ENCODE results near the gene OOSP4A. TPM values are rescaled to one million over a fixed set of nuclear protein-coding genes. Genes with fewer than 3 reads are reported as not detected.

Gene OOSP4A
- total RNA-seq, 4 donors from 2014 or later: not detected

- intact Hi-C loops (cut with DNase I; ENCODE audit: low total_unique reads): no loop called here
- 73 to 78% methylated on average over 2 of the region's 2 CpGs for WGBS, 2 donors
- TF ChIP-seq CTCF (IDR thresholded peaks at IDR 0.05) (no peak), POLR2A (IDR thresholded peaks at IDR 0.05) (no peak)
Measured at GRCh38 chr11:59997800-59998199, 34.0 kb downstream of the OOSP4A start.

GRCh38 chr11:59999691-60000090 is 35.9 kb downstream of the OOSP4A start:
- WGBS, 2 donors: 65 to 72% methylated on average over 4 of the region's 4 CpGs
- H3K4me3 ChIP-seq (ENCODE audit: low read depth, poor library complexity, severe bottlenecking): no peak overlapping the region
- DNase-seq (ENCODE audit: low spot score in 2 of 2): no peak
- TF ChIP-seq POLR2A (IDR thresholded peaks at IDR 0.05): no peak
- no peak for TF ChIP-seq CTCF (IDR thresholded peaks at IDR 0.05)
- intact Hi-C loops (cut with DNase I; ENCODE audit: low total_unique reads): no loop called here

More at GRCh38 chr11:59997800-59998199, 34.0 kb downstream of the OOSP4A start:
- no peak overlapping the region for H3K4me3 ChIP-seq (ENCODE audit: low read depth, poor library complexity, severe bottlenecking)
- DNase-seq (ENCODE audit: low spot score in 2 of 2): no peak

- DNase-seq (ENCODE audit: low spot score in 2 of 2): no peak
- intact Hi-C loops (cut with DNase I; ENCODE audit: low total_unique reads): no loop called here
- H3K4me3 ChIP-seq (ENCODE audit: low read depth, poor library complexity, severe bottlenecking): no peak overlapping the region
- TF ChIP-seq CTCF (IDR thresholded peaks at IDR 0.05) (no peak), POLR2A (IDR thresholded peaks at IDR 0.05) (no peak)
- 71 to 77% methylated on average over 2 of the region's 2 CpGs for WGBS, 2 donors
Measured at GRCh38 chr11:60003729-60004128, 39.9 kb downstream of the OOSP4A start.

- H3K4me3 ChIP-seq (ENCODE audit: low read depth, poor library complexity, severe bottlenecking): no peak overlapping the region
- intact Hi-C loops (cut with DNase I; ENCODE audit: low total_unique reads): no loop called here
- DNase-seq (ENCODE audit: low spot score in 2 of 2): no peak
- TF ChIP-seq CTCF (IDR thresholded peaks at IDR 0.05) (no peak), POLR2A (IDR thresholded peaks at IDR 0.05) (no peak)
- 35 to 88% methylated on average over 1 of the region's 1 CpG for WGBS, 2 donors
Measured at GRCh38 chr11:60005360-60005759, 41.5 kb downstream of the OOSP4A start.

- no peak for TF ChIP-seq POLR2A (IDR thresholded peaks at IDR 0.05)
- no peak for TF ChIP-seq CTCF (IDR thresholded peaks at IDR 0.05)
- WGBS, 2 donors: 85 to 88% methylated on average over 1 of the region's 1 CpG
- DNase-seq (ENCODE audit: low spot score in 2 of 2): no peak
- intact Hi-C loops (cut with DNase I; ENCODE audit: low total_unique reads): no loop called here
- no peak within 1 kb of the TSS for H3K4me3 ChIP-seq (ENCODE audit: low read depth, poor library complexity, severe bottlenecking)
Measured at GRCh38 chr11:60016881-60017280, 53.0 kb downstream of the OOSP4A start, which contains the start of gene OOSP4B. TSS of gene OOSP4B (plus strand) at chr11:60017181.

- no peak for DNase-seq (ENCODE audit: low spot score in 2 of 2)
- no peak overlapping the region for H3K4me3 ChIP-seq (ENCODE audit: low read depth, poor library complexity, severe bottlenecking)
- intact Hi-C loops (cut with DNase I; ENCODE audit: low total_unique reads): no loop called here
- WGBS, 2 donors: 59% methylated on average over 8 of the region's 8 CpGs
- TF ChIP-seq CTCF (IDR thresholded peaks at IDR 0.05) (no peak), POLR2A (IDR thresholded peaks at IDR 0.05) (no peak)
Measured at GRCh38 chr11:60018058-60018457, 54.2 kb downstream of the OOSP4A start.
